ENCODE data around the gene ZBP1.

Gene ZBP1

GRCh38 chr20:57596358-57596757, 23.9 kb downstream of the ZBP1 start:
- no peak for DNase-seq

GRCh38 chr20:57595041-57596030, 24.9 kb downstream of the ZBP1 start:
- DNase-seq = no peak

- DNase-seq = no peak
Measured at GRCh38 chr20:57594092-57594951, 25.9 kb downstream of the ZBP1 start.

- no peak for DNase-seq
Measured at GRCh38 chr20:57593134-57593886, 26.9 kb downstream of the ZBP1 start.

- DNase-seq = no peak
Measured at GRCh38 chr20:57592263-57593092, 27.7 kb downstream of the ZBP1 start.

GRCh38 chr20:57591289-57592229, 28.7 kb downstream of the ZBP1 start:
- no peak for DNase-seq

GRCh38 chr20:57590485-57591288, 29.5 kb downstream of the ZBP1 start:
- DNase-seq = no peak

- DNase-seq = no peak
Measured at GRCh38 chr20:57589728-57590484, 30.3 kb downstream of the ZBP1 start.

GRCh38 chr20:57589123-57589727, 31.0 kb downstream of the ZBP1 start:
- DNase-seq = no peak

GRCh38 chr20:57588596-57588995, 31.6 kb downstream of the ZBP1 start:
- DNase-seq = no peak

GRCh38 chr20:57587989-57588377, 32.2 kb downstream of the ZBP1 start:
- no peak for DNase-seq

- DNase-seq = no peak
Measured at GRCh38 chr20:57587278-57587988, 32.8 kb downstream of the ZBP1 start.

GRCh38 chr20:57586943-57587277, 33.3 kb downstream of the ZBP1 start:
- no peak for DNase-seq

- no peak for DNase-seq
Measured at GRCh38 chr20:57586370-57586793, 33.8 kb downstream of the ZBP1 start.

GRCh38 chr20:57585466-57586213, 34.6 kb downstream of the ZBP1 start:
- DNase-seq = no peak

- DNase-seq = no peak
Measured at GRCh38 chr20:57584768-57585461, 35.3 kb downstream of the ZBP1 start.
